ENCODE results near the gene PCK2. TPM values are rescaled to one million over a fixed set of nuclear protein-coding genes. Genes with fewer than 3 reads are reported as not detected.

PCK2 gene
- polyA plus RNA-seq, 1 donor = 177 TPM

GRCh38 chr14:24075485-24076301 lies 18.4 kb upstream of the PCK2 start:
- Histone ChIP-seq H3K4me1 (ENCODE audit: control insufficient read depth, insufficient read depth, low read length) (peaks cover 36% of the 10 kb centered on the region), H3K9me3 (ENCODE audit: control insufficient read depth, low read depth, low read length) (no peaks in the 10 kb centered on the region), H3K36me3 (ENCODE audit: control insufficient read depth, insufficient read depth, low read length) (no peaks in the 10 kb centered on the region), H3K27ac (ENCODE audit: low read length) (peak overlapping the region; percentile 66), H3K27me3 (ENCODE audit: control insufficient read depth, insufficient read depth, low read length) (peaks cover 2% of the 10 kb centered on the region), H3K4me3 (ENCODE audit: low read length) (no peak overlapping the region)
- no CpG with 5 or more reads among the region's 11 CpGs for WGBS (ENCODE audit: insufficient coverage, low lambda C conversion rate)
- DNase-seq = peak in 1 of 2 donors; percentile 64

DNA sequence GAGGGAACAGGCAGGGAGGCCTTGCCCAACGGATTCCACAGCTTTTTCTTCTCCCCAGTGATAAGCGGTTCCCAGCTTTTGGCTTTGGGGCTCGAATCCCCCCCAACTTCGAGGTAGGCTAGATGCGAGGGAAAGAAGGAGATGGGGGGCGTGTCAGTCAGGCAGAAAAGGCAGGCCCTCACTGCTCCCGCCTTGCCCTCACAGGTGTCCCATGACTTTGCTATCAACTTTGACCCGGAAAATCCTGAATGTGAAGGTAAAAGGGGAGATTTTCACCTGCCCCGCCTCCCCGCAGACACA lies 17.9 kb upstream of the PCK2 start:
- Histone ChIP-seq H3K27me3 (ENCODE audit: control insufficient read depth, insufficient read depth, low read length) (peaks cover 2% of the 10 kb centered on the region), H3K36me3 (ENCODE audit: control insufficient read depth, insufficient read depth, low read length) (no peaks in the 10 kb centered on the region), H3K9me3 (ENCODE audit: control insufficient read depth, low read depth, low read length) (no peaks in the 10 kb centered on the region), H3K27ac (ENCODE audit: low read length) (no peak overlapping the region), H3K4me3 (ENCODE audit: low read length) (no peak overlapping the region), H3K4me1 (ENCODE audit: control insufficient read depth, insufficient read depth, low read length) (peaks cover 38% of the 10 kb centered on the region)
- DNase-seq = no peak
- no CpG with 5 or more reads among the region's 10 CpGs for WGBS (ENCODE audit: insufficient coverage, low lambda C conversion rate)

GRCh38 chr14:24077086-24077485 lies 17.0 kb upstream of the PCK2 start:
- DNase-seq = no peak
- H3K27ac ChIP-seq (ENCODE audit: low read length) = no peak overlapping the region
- peaks cover 8% of the 10 kb centered on the region for H3K27me3 ChIP-seq (ENCODE audit: control insufficient read depth, insufficient read depth, low read length)
- no peak overlapping the region for H3K4me3 ChIP-seq (ENCODE audit: low read length)
- H3K4me1 ChIP-seq (ENCODE audit: control insufficient read depth, insufficient read depth, low read length) = peaks cover 43% of the 10 kb centered on the region
- no peaks in the 10 kb centered on the region for H3K9me3 ChIP-seq (ENCODE audit: control insufficient read depth, low read depth, low read length)
- H3K36me3 ChIP-seq (ENCODE audit: control insufficient read depth, insufficient read depth, low read length) = no peaks in the 10 kb centered on the region
- WGBS (ENCODE audit: insufficient coverage, low lambda C conversion rate) = no CpG with 5 or more reads among the region's 23 CpGs

DNA sequence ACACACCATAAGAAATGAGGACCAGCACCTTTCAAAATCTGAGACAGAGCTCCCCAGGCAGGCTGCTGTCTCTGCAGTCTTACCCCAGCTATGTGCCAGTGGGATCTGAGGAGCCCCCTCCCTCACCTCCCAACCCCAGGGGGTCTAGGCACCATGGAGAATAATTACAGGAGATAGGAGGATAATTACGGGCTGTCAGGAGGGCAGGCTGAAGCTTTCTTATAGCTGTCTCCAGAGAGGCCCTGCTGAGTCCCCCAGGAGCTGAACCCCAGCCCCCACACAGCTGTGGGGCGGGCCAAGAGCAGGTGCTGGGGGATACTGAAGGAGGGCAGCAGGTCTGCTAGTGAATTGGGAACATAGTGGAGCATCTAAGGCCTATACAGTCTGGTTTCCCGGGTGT lies 16.0 kb upstream of the PCK2 start:
- no CpG with 5 or more reads among the region's 3 CpGs for WGBS (ENCODE audit: insufficient coverage, low lambda C conversion rate)
- no peaks in the 10 kb centered on the region for H3K36me3 ChIP-seq (ENCODE audit: control insufficient read depth, insufficient read depth, low read length)
- H3K27ac ChIP-seq (ENCODE audit: low read length) = no peak overlapping the region
- no peak for DNase-seq
- peaks cover 39% of the 10 kb centered on the region for H3K4me1 ChIP-seq (ENCODE audit: control insufficient read depth, insufficient read depth, low read length)
- peaks cover 8% of the 10 kb centered on the region for H3K27me3 ChIP-seq (ENCODE audit: control insufficient read depth, insufficient read depth, low read length)
- H3K4me3 ChIP-seq (ENCODE audit: low read length) = no peak overlapping the region
- no peaks in the 10 kb centered on the region for H3K9me3 ChIP-seq (ENCODE audit: control insufficient read depth, low read depth, low read length)

GRCh38 chr14:24079491-24080141 lies 14.5 kb upstream of the PCK2 start:
- Histone ChIP-seq H3K27ac (ENCODE audit: low read length) (no peak overlapping the region), H3K4me1 (ENCODE audit: control insufficient read depth, insufficient read depth, low read length) (peaks cover 25% of the 10 kb centered on the region), H3K27me3 (ENCODE audit: control insufficient read depth, insufficient read depth, low read length) (peaks cover 8% of the 10 kb centered on the region), H3K9me3 (ENCODE audit: control insufficient read depth, low read depth, low read length) (no peaks in the 10 kb centered on the region), H3K4me3 (ENCODE audit: low read length) (no peak overlapping the region), H3K36me3 (ENCODE audit: control insufficient read depth, insufficient read depth, low read length) (no peaks in the 10 kb centered on the region)
- no CpG with 5 or more reads among the region's 9 CpGs for WGBS (ENCODE audit: insufficient coverage, low lambda C conversion rate)
- no peak for DNase-seq

- Histone ChIP-seq H3K9me3 (ENCODE audit: control insufficient read depth, low read depth, low read length) (no peaks in the 10 kb centered on the region), H3K4me1 (ENCODE audit: control insufficient read depth, insufficient read depth, low read length) (peaks cover 20% of the 10 kb centered on the region), H3K36me3 (ENCODE audit: control insufficient read depth, insufficient read depth, low read length) (no peaks in the 10 kb centered on the region), H3K4me3 (ENCODE audit: low read length) (no peak overlapping the region), H3K27ac (ENCODE audit: low read length) (no peak overlapping the region), H3K27me3 (ENCODE audit: control insufficient read depth, insufficient read depth, low read length) (peaks cover 8% of the 10 kb centered on the region)
- DNase-seq = no peak
- no CpG with 5 or more reads among the region's 6 CpGs for WGBS (ENCODE audit: insufficient coverage, low lambda C conversion rate)
Measured at GRCh38 chr14:24080142-24080530, 14.0 kb upstream of the PCK2 start.

- WGBS (ENCODE audit: insufficient coverage, low lambda C conversion rate) = no CpG with 5 or more reads among the region's 74 CpGs
- Histone ChIP-seq H3K4me3 (ENCODE audit: low read length) (peak overlapping the region; percentile 52), H3K4me1 (ENCODE audit: control insufficient read depth, insufficient read depth, low read length) (peaks cover 14% of the 10 kb centered on the region), H3K27ac (ENCODE audit: low read length) (peak overlapping the region; percentile 34), H3K36me3 (ENCODE audit: control insufficient read depth, insufficient read depth, low read length) (no peaks in the 10 kb centered on the region), H3K27me3 (ENCODE audit: control insufficient read depth, insufficient read depth, low read length) (peaks cover 8% of the 10 kb centered on the region), H3K9me3 (ENCODE audit: control insufficient read depth, low read depth, low read length) (no peaks in the 10 kb centered on the region)
- DNase-seq = peak; percentile 68 to 87
Measured at GRCh38 chr14:24080888-24081738, 13.0 kb upstream of the PCK2 start.

- peak in 1 of 2 donors; percentile 34 for DNase-seq
- Histone ChIP-seq H3K36me3 (ENCODE audit: control insufficient read depth, insufficient read depth, low read length) (no peaks in the 10 kb centered on the region), H3K9me3 (ENCODE audit: control insufficient read depth, low read depth, low read length) (no peaks in the 10 kb centered on the region), H3K27ac (ENCODE audit: low read length) (peak overlapping the region; percentile 63), H3K4me3 (ENCODE audit: low read length) (peak overlapping the region; percentile 52), H3K27me3 (ENCODE audit: control insufficient read depth, insufficient read depth, low read length) (peaks cover 8% of the 10 kb centered on the region), H3K4me1 (ENCODE audit: control insufficient read depth, insufficient read depth, low read length) (peaks cover 14% of the 10 kb centered on the region)
- WGBS (ENCODE audit: insufficient coverage, low lambda C conversion rate) = 83% methylated on average over 2 of the region's 26 CpGs
Measured at GRCh38 chr14:24081739-24082211, 12.3 kb upstream of the PCK2 start.

GRCh38 chr14:24082411-24083080 lies 11.6 kb upstream of the PCK2 start:
- no CpG with 5 or more reads among the region's 5 CpGs for WGBS (ENCODE audit: insufficient coverage, low lambda C conversion rate)
- Histone ChIP-seq H3K27me3 (ENCODE audit: control insufficient read depth, insufficient read depth, low read length) (peaks cover 8% of the 10 kb centered on the region), H3K27ac (ENCODE audit: low read length) (no peak overlapping the region), H3K9me3 (ENCODE audit: control insufficient read depth, low read depth, low read length) (no peaks in the 10 kb centered on the region), H3K4me3 (ENCODE audit: low read length) (no peak overlapping the region), H3K4me1 (ENCODE audit: control insufficient read depth, insufficient read depth, low read length) (peaks cover 14% of the 10 kb centered on the region), H3K36me3 (ENCODE audit: control insufficient read depth, insufficient read depth, low read length) (no peaks in the 10 kb centered on the region)
- no peak for DNase-seq

DNA sequence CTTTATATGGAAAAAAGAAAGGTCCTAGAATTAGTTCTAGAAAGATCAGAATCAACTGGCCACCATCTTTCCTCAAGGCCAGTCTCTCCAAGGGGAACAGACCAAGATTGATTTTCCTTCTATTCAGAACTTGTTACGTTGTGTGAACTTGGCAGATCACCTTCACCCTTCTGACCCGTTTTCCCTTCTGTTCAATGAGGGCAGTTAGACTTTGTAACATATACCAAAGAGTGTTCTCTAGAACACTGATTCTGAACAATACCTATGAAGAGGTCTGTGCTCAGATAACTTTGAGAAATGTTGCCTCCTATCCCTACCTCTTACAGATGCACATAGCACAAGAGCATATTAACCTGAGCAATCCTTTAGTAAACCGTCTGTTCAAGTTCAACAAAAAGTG lies 10.6 kb upstream of the PCK2 start:
- Histone ChIP-seq H3K36me3 (ENCODE audit: control insufficient read depth, insufficient read depth, low read length) (no peaks in the 10 kb centered on the region), H3K4me1 (ENCODE audit: control insufficient read depth, insufficient read depth, low read length) (peaks cover 14% of the 10 kb centered on the region), H3K9me3 (ENCODE audit: control insufficient read depth, low read depth, low read length) (no peaks in the 10 kb centered on the region), H3K4me3 (ENCODE audit: low read length) (no peak overlapping the region), H3K27me3 (ENCODE audit: control insufficient read depth, insufficient read depth, low read length) (peaks cover 8% of the 10 kb centered on the region), H3K27ac (ENCODE audit: low read length) (no peak overlapping the region)
- WGBS (ENCODE audit: insufficient coverage, low lambda C conversion rate) = no CpG with 5 or more reads among the region's 3 CpGs
- DNase-seq = no peak
